C1 segment of cervical spinal cord (tissue), 14 donors: ENCODE results near the gene HS1BP3.

ENCODE experiments used
- DNase-seq, 14 donors: peaks; one replicate each; lab custom pipeline; 2025; lab: John Stamatoyannopoulos, UW

The HS1BP3 gene

DNA sequence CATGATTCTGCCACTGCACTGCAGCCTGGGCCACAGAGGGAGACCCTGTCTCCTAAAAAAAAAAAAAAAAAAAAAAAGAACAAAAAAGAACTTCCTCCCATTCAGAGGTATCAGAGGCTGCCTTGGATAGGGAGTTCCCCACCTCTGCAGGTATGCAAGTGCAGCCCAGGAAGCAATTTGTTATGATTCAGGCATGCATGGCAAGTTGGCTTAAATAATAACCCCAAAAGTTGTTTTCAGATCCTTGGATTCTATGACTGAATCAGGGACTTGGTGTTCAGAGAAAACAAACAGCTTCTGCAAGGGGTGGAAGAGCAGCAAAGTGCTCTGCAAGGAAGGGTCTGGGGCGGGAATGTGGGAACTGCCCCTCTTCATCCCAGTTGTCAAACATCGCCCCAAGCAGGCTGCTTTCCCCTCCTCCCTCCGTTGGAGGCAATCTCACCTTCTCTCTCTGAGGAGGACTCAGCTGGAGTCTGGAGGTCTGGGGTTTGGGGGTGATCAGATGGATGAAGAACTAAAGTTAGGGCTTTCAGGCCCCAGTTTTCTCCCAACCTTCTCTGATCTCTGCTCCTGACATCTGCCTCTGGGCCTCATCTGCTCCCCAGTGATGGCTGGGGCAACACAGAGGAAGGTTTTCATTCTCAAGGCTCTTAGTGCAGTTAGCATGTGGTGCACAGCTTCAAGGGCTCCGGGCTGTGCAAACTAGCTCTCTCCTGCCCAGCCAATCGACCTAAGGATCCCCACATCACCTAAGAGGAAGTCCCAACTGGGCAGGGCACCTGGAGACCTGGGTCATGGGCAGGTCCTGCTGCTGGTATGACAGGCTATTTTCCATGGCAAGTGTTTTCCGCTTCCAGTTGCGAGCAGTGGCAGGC lies 12.5 kb upstream of the HS1BP3 start:
- DNase-seq = no peak

DNA sequence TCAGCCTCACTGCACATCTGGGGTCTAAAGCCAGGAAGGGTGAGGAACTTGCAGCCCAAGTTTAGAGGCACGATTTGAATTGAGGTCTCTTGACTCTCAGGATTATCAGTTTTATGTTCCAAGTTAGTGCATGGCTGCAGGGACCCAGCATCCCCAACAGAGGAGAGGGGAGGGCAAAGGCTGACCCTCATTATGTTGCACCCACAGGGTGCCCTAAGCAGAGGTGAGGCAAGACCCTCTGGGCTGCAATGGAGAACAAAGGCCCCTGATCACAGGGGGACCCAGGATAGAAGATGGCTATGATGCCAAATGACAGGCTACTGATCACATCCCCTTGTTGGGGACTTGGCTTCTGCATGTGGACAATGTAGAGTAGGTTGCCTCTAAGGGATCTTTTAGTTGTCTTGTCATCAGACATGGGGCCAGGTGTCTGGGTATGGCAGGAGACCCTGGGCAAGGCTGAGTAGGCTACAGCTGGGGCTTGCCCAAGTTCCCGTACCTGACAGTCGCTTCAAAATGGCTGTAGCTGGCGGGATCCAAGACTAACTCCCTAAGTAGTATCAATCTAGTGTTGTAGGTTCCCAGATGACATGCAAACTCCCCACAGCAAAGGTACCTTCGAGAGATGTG lies 11.5 kb upstream of the HS1BP3 start:
- no peak for DNase-seq

DNA sequence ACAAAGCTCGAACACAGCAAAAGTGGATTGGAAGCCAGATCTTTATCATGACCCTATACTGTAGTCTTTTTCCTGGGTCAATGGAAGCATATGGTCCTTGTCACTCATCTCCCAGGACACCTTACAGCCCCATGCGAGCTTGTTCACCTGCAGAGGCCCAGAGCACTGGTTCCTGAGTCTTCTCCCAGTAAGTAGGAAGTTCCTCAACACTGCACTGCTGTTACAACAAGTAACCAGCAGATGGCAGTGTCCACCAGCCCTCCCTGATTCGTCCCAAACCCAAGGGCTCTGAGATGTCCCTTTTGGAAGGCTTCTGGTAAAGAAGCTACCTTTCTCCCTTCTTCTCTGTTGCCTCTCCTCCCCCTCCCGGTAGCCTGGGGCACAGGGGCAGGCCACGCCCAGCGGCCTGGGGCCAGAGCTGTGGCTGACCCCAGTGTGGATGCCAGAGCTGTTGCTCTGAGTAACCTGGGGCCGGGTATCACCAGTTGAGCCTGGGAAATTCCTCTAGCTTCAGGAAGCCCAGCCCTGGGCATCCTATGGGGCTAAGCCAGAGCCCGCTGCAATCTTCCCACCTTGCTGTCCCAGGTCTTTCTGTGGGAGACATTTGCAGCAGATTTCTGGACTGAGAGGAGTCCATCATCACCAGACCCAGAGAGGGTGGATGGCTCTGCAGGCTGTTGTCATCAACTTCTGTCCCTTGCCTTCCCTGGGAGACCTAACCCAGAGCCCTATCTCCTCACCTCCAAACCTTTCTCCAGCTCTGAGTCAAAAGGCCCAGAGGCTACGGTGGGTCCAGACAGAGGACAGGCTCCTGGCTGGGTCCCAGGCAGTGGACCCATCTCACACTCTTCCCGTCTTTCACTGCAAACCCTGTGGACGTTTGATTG lies 10.8 kb upstream of the HS1BP3 start:
- DNase-seq = peak in 7 of 14 donors; percentile 36 to 57 (median 39)

GRCh38 chr2:20660506-20661420 lies 9.9 kb upstream of the HS1BP3 start:
- DNase-seq = no peak

DNA sequence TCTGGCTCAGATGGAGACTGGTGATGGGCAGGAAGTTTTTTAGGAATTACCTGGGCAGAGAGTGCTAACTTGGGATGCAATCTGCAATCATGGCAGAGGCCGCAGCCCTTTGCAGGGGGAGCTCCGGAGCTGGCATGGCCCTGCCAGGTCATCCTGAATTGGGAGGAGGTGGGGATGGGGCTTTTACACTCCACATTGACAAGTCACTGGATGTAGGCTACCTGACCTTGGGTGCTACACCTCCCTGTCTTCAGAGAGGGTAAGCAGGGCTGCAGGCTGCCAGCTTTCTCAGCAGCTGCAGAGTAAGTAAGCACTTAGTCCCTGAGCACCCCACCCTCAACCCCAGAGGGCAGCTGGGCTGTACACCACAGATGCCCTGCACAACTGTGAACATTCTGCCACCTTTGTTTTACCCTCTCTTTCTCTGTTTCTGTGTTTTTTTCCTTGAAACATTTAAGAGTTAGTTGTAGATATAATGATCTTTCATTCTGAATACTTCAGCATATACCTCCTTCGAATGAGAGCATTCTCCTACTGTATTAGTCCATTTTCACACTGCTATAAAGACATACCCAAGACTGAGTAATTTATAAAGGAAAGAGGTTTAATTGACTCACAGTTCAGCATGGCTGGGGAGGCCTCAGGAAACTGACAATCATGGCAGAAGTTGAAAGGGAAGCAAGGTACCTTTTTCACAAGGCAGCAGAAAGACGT lies 6.8 kb upstream of the HS1BP3 start:
- DNase-seq = no peak

DNA sequence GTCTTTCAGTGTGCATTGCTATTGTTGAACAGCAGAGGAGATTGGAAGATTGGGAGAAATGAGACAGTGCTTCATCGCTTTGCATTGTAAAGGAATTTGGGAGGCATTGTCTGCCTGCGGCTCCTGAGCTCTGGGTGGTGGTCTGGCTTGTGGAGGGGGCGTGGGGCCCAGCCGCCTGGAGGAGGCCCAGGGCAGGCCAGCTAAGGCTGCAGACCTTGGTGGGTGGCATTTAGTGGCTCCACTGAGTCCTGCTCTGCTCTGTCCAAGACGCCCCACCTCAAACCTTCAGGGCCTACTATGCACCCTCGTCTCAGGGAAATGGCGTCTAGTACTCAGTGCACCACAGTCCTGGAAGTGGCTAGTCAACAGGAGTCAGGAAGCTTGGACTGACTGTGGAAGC lies 5.7 kb upstream of the HS1BP3 start:
- no peak for DNase-seq

DNA sequence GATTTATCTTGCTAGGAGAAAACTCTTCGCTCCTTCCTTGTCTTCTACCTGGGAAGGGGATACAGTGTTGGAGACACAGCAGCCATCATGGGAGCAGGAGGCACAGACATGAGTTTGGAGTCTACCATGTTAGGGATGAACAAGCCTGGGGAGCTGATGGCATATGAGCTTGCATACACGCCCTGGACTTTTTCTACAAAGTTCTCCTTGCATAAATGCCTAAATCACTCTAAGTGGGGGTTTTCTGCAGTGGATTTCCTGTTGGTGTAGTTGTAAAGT lies 3.6 kb upstream of the HS1BP3 start:
- DNase-seq = no peak

- no peak for DNase-seq
These were observed 3.0 kb upstream of the HS1BP3 start for GRCh38 chr2:20653695-20654534.

DNA sequence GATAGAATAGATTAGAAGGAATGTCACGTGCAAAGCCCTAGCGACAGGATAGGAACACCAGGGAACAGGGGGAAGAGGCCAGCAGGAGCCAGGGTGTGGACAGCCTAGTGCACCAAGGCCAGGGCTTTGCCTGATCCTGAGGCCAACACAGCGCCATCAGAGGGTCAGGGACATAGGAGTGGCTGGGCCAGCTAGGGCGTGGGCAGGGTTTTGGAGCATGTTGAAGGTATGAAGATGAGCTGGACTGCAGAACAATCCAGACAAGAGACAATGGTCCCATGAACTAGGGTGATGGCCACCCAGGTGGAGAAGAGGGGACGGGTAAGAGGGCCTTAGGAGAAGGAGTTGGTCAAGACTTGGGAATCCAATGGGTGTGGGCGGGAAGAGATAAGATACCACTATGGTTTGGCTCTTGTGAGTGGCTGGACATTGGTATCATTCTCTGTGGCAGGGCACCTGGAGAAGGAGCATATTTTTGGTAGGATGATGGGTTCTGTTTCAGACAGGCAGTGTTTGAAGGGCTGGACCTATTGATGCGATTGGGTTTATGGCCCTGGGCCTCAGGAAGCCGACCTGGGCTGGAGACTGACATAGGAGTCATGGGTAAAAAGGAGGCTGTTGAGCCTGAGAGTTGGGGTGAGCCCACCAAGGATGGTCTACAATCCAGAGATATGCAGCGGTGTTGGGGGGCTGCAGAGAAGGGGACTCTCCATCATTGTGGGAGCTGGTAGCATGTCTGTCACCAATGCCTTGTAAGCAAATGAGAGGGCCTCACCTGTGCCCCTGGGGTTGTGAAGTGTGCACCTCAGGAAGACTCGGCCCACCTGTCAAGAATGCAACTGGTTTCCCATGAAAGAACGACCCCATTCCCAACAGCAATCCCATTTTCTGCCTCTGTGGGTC lies 2.0 kb upstream of the HS1BP3 start:
- no peak for DNase-seq

- no peak for DNase-seq
These were observed 1.2 kb upstream of the HS1BP3 start for GRCh38 chr2:20652141-20652540.

DNA sequence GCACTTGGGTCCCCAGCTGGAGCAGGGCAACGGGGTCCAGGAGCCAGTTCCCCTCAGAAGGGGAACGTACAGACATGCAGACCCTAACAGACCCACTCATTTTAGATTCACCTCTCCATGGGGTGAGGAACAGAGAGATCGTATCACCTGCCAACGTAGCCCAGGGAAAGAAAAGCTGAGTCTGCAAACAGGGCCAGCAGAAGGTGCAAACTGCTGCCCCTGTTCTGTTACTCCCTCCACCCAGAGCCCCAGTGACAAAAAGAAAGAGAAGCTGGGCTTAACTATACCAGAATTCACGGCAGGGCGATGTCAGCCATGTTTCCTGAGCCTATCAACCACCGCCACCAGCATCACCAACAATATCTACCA lies 817 bp upstream of the HS1BP3 start:
- DNase-seq = no peak

GRCh38 chr2:20650393-20650876 lies 463 bp downstream of the HS1BP3 start:
- DNase-seq = peak in 4 of 14 donors; percentile 66 to 77 (median 72)

GRCh38 chr2:20649976-20650375 lies 922 bp downstream of the HS1BP3 start:
- no peak for DNase-seq

- no peak for DNase-seq
These were observed 1.3 kb downstream of the HS1BP3 start for GRCh38 chr2:20649576-20649975.

DNA sequence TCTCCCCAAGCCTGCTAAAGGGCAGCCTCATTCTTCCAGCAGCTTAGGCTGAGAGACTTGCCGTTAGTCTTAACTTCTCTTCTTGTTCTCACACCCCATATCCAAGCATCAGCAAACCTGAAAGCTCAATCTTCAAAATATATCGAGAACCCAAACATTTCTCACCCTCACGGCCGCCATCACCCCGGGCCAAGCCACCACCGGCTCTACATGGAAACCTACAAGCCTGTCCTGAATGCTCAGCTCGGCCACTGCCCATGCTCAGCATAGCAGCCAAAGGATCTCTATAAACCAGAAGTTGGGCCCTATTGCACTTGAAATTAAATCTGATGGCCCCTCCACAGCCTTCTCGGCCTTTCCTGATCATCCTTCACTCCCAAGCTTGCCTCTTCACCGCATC lies 2.1 kb downstream of the HS1BP3 start:
- no peak for DNase-seq

- DNase-seq = no peak
These were observed 2.7 kb downstream of the HS1BP3 start for GRCh38 chr2:20648206-20648605.

DNA sequence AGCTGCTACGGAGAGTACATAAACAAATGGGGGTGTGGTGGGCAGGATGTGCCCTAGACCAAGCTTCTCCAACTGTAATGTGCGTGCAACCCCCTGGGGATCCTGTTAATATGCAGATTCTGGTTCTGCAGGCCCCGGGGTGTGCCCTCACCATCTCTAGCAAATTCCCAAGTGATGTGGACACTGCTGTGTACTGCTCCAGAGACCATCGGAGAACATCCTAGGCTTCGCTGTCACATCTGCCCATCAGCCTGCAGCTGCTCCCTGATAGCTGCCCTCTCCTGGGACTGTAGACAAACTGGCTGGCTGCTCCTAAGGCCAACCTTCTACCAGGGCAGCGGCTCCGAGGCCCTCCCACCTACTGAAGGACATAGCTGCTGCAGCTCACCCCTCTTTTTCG lies 3.2 kb downstream of the HS1BP3 start:
- no peak for DNase-seq

DNA sequence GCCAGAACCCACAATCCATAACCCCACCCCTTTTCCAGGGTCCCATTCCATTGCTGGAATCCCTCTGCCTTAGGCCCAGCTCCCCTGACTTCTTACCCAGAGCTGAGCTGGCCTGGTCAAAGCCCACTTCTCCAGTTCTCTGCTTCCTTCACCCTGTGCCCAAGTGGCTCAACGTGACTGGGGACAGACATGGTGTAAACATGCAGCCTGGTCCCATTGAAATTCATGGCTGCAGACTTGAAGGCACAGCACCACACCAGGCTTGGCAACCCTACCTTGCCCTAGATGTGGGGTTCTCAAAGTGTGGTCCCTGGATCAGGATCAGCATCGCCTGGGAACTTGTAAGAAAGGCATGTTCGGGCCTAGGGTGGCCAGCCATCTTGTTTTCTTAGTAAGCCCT lies 3.7 kb downstream of the HS1BP3 start:
- no peak for DNase-seq

- DNase-seq = no peak
These were observed 4.5 kb downstream of the HS1BP3 start for GRCh38 chr2:20646446-20646845.
